ENCODE results near the gene C6orf15. TPM values are rescaled to one million over a fixed set of nuclear protein-coding genes. Genes with fewer than 3 reads are reported as not detected.
"Not testable (repeated sequence)": the region's sequence is repeated elsewhere in the genome, so short reads cannot be mapped to it uniquely, and the experiment has no call there.

C6orf15 gene
- total RNA-seq, 1 experiment from 2014 or later: not detected

- intact Hi-C loops (cut with micrococcal nuclease; ENCODE audit: unreplicated experiment): loop anchor here (2.0 to 5.0 kb wide), 2 partner anchors 138 to 156 kb away; partner anchors contain the start of genes SFTA2 and VARS2
- Histone ChIP-seq H3K27ac (ENCODE audit: low read length) (no peak overlapping the region), H3K36me3 (ENCODE audit: control insufficient read depth, insufficient read depth, low read length) (no peaks in the 10 kb centered on the region), H3K4me3 (ENCODE audit: low read depth in 2 of 2, low read length in 2 of 2) (no peak overlapping the region), H3K4me1 (ENCODE audit: control insufficient read depth, insufficient read depth, low read length) (peaks cover 3% of the 10 kb centered on the region), H3K9me3 (ENCODE audit: control insufficient read depth, insufficient read depth, low read depth, low read length) (no peaks in the 10 kb centered on the region), H3K27me3 (ENCODE audit: control insufficient read depth, insufficient read depth, low read length) (no peaks in the 10 kb centered on the region)
- ChIA-PET CTCF (interaction anchor here (0.7 to 1.5 kb wide), 8 partner anchors 8 to 341 kb away, joined by 3 to 15 read pairs (median 6); partner anchors contain the start of gene VARS2), POLR2A (interaction anchor here (0.6 kb wide), 1 partner anchor 311 kb away, joined by 3 read pairs; no protein-coding TSS in a partner anchor)
- TF ChIP-seq, protein P1, sequence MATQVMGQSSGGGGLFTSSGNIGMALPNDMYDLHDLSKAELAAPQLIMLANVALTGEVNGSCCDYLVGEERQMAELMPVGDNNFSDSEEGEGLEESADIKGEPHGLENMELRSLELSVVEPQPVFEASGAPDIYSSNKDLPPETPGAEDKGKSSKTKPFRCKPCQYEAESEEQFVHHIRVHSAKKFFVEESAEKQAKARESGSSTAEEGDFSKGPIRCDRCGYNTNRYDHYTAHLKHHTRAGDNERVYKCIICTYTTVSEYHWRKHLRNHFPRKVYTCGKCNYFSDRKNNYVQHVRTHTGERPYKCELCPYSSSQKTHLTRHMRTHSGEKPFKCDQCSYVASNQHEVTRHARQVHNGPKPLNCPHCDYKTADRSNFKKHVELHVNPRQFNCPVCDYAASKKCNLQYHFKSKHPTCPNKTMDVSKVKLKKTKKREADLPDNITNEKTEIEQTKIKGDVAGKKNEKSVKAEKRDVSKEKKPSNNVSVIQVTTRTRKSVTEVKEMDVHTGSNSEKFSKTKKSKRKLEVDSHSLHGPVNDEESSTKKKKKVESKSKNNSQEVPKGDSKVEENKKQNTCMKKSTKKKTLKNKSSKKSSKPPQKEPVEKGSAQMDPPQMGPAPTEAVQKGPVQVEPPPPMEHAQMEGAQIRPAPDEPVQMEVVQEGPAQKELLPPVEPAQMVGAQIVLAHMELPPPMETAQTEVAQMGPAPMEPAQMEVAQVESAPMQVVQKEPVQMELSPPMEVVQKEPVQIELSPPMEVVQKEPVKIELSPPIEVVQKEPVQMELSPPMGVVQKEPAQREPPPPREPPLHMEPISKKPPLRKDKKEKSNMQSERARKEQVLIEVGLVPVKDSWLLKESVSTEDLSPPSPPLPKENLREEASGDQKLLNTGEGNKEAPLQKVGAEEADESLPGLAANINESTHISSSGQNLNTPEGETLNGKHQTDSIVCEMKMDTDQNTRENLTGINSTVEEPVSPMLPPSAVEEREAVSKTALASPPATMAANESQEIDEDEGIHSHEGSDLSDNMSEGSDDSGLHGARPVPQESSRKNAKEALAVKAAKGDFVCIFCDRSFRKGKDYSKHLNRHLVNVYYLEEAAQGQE (IDR thresholded peaks at IDR 0.05; ENCODE audit: insufficient read depth in 1 of 2, low read depth in 2 of 2, low read length in 1 of 2): no peak
- TF ChIP-seq, protein P2, sequence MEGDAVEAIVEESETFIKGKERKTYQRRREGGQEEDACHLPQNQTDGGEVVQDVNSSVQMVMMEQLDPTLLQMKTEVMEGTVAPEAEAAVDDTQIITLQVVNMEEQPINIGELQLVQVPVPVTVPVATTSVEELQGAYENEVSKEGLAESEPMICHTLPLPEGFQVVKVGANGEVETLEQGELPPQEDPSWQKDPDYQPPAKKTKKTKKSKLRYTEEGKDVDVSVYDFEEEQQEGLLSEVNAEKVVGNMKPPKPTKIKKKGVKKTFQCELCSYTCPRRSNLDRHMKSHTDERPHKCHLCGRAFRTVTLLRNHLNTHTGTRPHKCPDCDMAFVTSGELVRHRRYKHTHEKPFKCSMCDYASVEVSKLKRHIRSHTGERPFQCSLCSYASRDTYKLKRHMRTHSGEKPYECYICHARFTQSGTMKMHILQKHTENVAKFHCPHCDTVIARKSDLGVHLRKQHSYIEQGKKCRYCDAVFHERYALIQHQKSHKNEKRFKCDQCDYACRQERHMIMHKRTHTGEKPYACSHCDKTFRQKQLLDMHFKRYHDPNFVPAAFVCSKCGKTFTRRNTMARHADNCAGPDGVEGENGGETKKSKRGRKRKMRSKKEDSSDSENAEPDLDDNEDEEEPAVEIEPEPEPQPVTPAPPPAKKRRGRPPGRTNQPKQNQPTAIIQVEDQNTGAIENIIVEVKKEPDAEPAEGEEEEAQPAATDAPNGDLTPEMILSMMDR (IDR thresholded peaks at IDR 0.05): peak; percentile 83
- DNase-seq (ENCODE audit: low read depth, low spot score): no peak
- ATAC-seq: peak; percentile 98
- in situ Hi-C loops (cut with HindIII; ENCODE audit: low pct_unique_long_range_greater_than_20kb, low sequenced_read_pairs): loop anchor here (10.0 kb wide), 1 partner anchor 206 kb away; no protein-coding TSS in a partner anchor
- BruUV-seq (replicated peaks): no TSS peak
These were observed 41.6 kb downstream of the C6orf15 start for GRCh38 chr6:31070711-31071197.

- in situ Hi-C loops (cut with HindIII; ENCODE audit: low pct_unique_long_range_greater_than_20kb, low sequenced_read_pairs) (no loop called here), intact Hi-C loops (cut with micrococcal nuclease; ENCODE audit: unreplicated experiment) (no loop called here)
- Histone ChIP-seq H3K27ac (ENCODE audit: low read length) (no peak overlapping the region), H3K4me1 (ENCODE audit: control insufficient read depth, insufficient read depth, low read length) (peaks cover 3% of the 10 kb centered on the region), H3K36me3 (ENCODE audit: control insufficient read depth, insufficient read depth, low read length) (no peaks in the 10 kb centered on the region), H3K4me3 (ENCODE audit: low read depth in 2 of 2, low read length in 2 of 2) (no peak overlapping the region), H3K9me3 (ENCODE audit: control insufficient read depth, insufficient read depth, low read depth, low read length) (no peaks in the 10 kb centered on the region), H3K27me3 (ENCODE audit: control insufficient read depth, insufficient read depth, low read length) (no peaks in the 10 kb centered on the region)
- TF ChIP-seq, protein P2 (IDR thresholded peaks at IDR 0.05): peak; percentile 94
- no peak for TF ChIP-seq SIN3A (IDR thresholded peaks at IDR 0.05; ENCODE audit: borderline replicate concordance, insufficient read depth, low read depth, low read length)
- TF ChIP-seq, protein P1 (IDR thresholded peaks at IDR 0.05; ENCODE audit: insufficient read depth in 1 of 2, low read depth in 2 of 2, low read length in 1 of 2): no peak
- BruUV-seq (replicated peaks): no TSS peak
- DNase-seq (ENCODE audit: low read depth, low spot score): no peak
- ChIA-PET CTCF (interaction anchor here (0.7 to 1.5 kb wide), 3 partner anchors 8 to 153 kb away, joined by 3 to 6 read pairs (median 5); no protein-coding TSS in a partner anchor), POLR2A (no interaction called here)
- peak; percentile 94 for ATAC-seq
These were observed 43.6 kb downstream of the C6orf15 start for GRCh38 chr6:31068669-31069340.

DNA sequence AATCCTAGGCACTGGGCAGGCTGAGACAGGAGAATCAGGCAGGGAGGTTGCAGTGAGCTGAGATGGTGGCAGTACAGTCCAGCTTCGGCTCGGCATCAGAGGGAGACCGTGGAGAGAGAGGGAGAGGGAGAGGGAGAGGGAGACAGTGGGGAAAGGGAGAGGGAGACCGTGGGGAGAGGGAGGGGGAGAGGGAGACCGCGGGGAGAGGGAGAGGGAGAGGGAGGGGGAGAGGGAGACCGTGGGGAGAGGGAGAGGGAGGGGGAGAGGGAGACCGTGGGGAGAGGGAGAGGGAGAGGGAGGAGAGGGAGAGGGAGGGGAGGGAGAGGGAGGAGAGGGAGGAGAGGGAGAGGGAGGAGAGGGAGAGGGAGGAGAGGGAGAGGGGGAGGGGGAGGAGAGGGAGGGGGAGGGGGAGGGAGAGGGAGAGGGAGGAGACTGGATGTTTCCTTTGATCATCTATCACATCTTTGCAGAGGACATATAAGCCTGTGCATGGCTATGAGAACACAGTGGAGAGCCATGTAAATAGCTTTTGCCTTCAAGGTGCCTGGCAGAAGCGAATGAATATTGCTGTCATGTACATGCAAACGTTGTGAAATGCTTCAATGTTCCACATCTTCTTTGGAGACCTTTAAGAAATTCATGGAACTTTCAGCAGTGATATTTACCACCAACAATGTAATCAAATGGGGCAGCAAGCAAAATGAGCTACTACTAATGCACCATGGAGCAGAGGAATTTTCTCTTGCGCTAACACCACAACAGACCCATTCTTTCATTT lies 44.3 kb downstream of the C6orf15 start:
- POLR2A ChIA-PET; H3K4me1 ChIP-seq (ENCODE audit: control insufficient read depth, insufficient read depth, low read length); H3K36me3 ChIP-seq (ENCODE audit: control insufficient read depth, insufficient read depth, low read length); H3K9me3 ChIP-seq (ENCODE audit: control insufficient read depth, insufficient read depth, low read depth, low read length); BruUV-seq (replicated peaks); H3K27ac ChIP-seq (ENCODE audit: low read length); in situ Hi-C loops (cut with HindIII; ENCODE audit: low pct_unique_long_range_greater_than_20kb, low sequenced_read_pairs); H3K4me3 ChIP-seq (ENCODE audit: low read depth in 2 of 2, low read length in 2 of 2); intact Hi-C loops (cut with micrococcal nuclease; ENCODE audit: unreplicated experiment); ATAC-seq; DNase-seq (ENCODE audit: low read depth, low spot score); H3K27me3 ChIP-seq (ENCODE audit: control insufficient read depth, insufficient read depth, low read length): not testable (repeated sequence)
- CTCF ChIA-PET: interaction anchor here (1.5 kb wide), 1 partner anchor 12 kb away, joined by 5 read pairs; no protein-coding TSS in a partner anchor
